ENCODE measurements around the gene TMEM141. TPM values are rescaled to one million over a fixed set of nuclear protein-coding genes. Genes with fewer than 3 reads are reported as not detected.

Gene TMEM141
- total and polyA plus RNA-seq, 2 of the 8 experiments (the other 6 are each of a cell fraction or from before 2014, with no cell fraction given): 51.1 to 137 TPM

DNA sequence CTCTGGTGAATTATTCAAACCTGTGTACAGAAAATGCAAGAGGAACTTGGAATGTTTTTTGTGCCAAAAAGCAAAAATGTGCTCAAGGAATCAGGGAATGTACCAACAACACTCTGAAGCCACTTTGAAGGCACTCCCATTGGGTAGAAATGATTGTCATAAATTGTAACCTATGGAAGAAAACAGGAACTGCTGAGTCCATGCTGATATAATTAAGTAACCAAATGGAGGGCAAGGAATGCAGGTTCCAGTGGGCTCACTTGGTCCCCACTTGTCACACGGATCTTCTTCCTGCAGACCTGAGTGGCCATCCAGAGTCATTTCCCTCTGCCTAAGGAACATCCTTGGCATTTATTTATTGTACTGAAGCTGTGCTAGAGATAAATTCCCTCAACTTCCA lies 39.9 kb upstream of the TMEM141 start:
- Histone ChIP-seq H2BK5ac (ENCODE audit: low read depth, low read length) (no peak overlapping the region), H3K23ac (ENCODE audit: insufficient read length) (no peak overlapping the region), H2BK12ac (ENCODE audit: low read depth, low read length) (no peak overlapping the region), H3K27ac (ENCODE audit: low read depth, low read length) (no peak overlapping the region), H3K56ac (replicated peaks; ENCODE audit: insufficient read length, low read depth, low read length) (no peak overlapping the region), H3K79me1 (ENCODE audit: low read depth, low read length) (no peaks in the 10 kb centered on the region), H3K4me3 (ENCODE audit: extremely low read depth in 1 of 4, insufficient read depth in 2 of 4, low read depth in 3 of 4, low read length in 4 of 4) (no peak overlapping the region), H2AK5ac (ENCODE audit: low read depth, low read length) (no peak overlapping the region), H4K5ac (ENCODE audit: insufficient read length, low read depth, low read length) (no peak overlapping the region), H3K9me3 (ENCODE audit: insufficient read depth in 2 of 2, low read depth in 1 of 2, low read length in 1 of 2) (peaks cover 3 to 11% of the 10 kb centered on the region in 2 experiments; a peak in 1 of 4 replicates), H3K9ac (replicated peaks in 1 of 4; ENCODE audit: extremely low read depth in 1 of 4, low read depth in 3 of 4, low read length in 3 of 4) (no peak overlapping the region), H2BK120ac (replicated peaks; ENCODE audit: low read depth, low read length) (no peak overlapping the region), H3K36me3 (ENCODE audit: control insufficient read depth in 2 of 4, insufficient read depth in 4 of 4, low read length in 3 of 4) (no peaks in the 10 kb centered on the region), H4K20me1 (replicated peaks in 1 of 2; ENCODE audit: control insufficient read depth in 1 of 2, insufficient read depth in 2 of 2, low read length in 2 of 2) (no peaks in the 10 kb centered on the region), H3K18ac (ENCODE audit: extremely low read depth, low read length) (no peak overlapping the region), H3K79me2 (ENCODE audit: control insufficient read depth in 1 of 2, insufficient read depth in 2 of 2, low read length in 2 of 2) (no peaks in the 10 kb centered on the region), H3K27me3 (replicated peaks in 1 of 4; ENCODE audit: control insufficient read depth in 3 of 4, extremely low read depth in 1 of 4, insufficient read depth in 3 of 4, low read length in 3 of 4) (no peaks in the 10 kb centered on the region), H3K4ac (replicated peaks; ENCODE audit: insufficient read length, low read depth, low read length) (no peak overlapping the region), H3K14ac (ENCODE audit: insufficient read length) (no peak overlapping the region), H4K8ac (ENCODE audit: extremely low read depth, insufficient read depth, low read length) (no peak overlapping the region), H3K23me2 (ENCODE audit: low read depth, low read length) (no peaks in the 10 kb centered on the region; the same call in 1 of the 2 replicates), H3K4me2 (ENCODE audit: insufficient read depth in 1 of 2, low read depth in 2 of 2, low read length in 2 of 2) (no peak overlapping the region), H2BK15ac (ENCODE audit: low read length) (no peak overlapping the region), H2BK20ac (ENCODE audit: low read length) (no peak overlapping the region), H4K91ac (replicated peaks; ENCODE audit: insufficient read length, low read length) (no peak overlapping the region), H2AFZ (ENCODE audit: low read length) (no peak overlapping the region), H3K4me1 (replicated peaks in 1 of 4; ENCODE audit: control insufficient read depth in 3 of 4, insufficient read depth in 4 of 4, low read length in 3 of 4) (peaks cover 0 to 2% (median 0%) of the 10 kb centered on the region in 4 experiments; a peak in 2 of 7 replicates)
- FAIRE-seq: no peak
- CTCF ChIA-PET (ENCODE audit: partially characterized antibody): interaction anchor here (0.9 to 2.1 kb wide), 6 partner anchors 9 to 278 kb away, joined by 3 to 4 read pairs (median 4); partner anchors contain the start of gene AJM1
- 89% methylated on average over 1 of the region's 1 CpG; no CpG with 5 or more reads in 1 of the 2 experiments for WGBS, 2 experiments (ENCODE audit: extremely low coverage in 1 of 2, insufficient coverage in 1 of 2, insufficient read length in 1 of 2, insufficient replicate concordance in 2 of 2, low coverage in 1 of 2, low lambda C conversion rate in 2 of 2, missing lambda C conversion rate in 1 of 2)
- DNase-seq (ENCODE audit: low read depth in 1 of 2, low spot score in 2 of 2): no peak
- POLR2A ChIA-PET (ENCODE audit: partially characterized antibody): interaction anchor here (0.9 kb wide), 1 partner anchor 22 kb away, joined by 3 read pairs; no protein-coding TSS in a partner anchor
- TF ChIP-seq KDM5A (IDR thresholded peaks at IDR 0.05; ENCODE audit: low read length): no peak
- TF ChIP-seq FOSL1 (IDR thresholded peaks at IDR 0.05; ENCODE audit: insufficient read depth, low read depth, low read length): no peak
- no peak for TF ChIP-seq CBX5 (IDR thresholded peaks at IDR 0.05; ENCODE audit: low read depth, low read length)
- no peak for TF ChIP-seq RBBP5 (IDR thresholded peaks at IDR 0.05; ENCODE audit: borderline replicate concordance, low read depth, low read length)
- TF ChIP-seq POLR2AphosphoS5 (IDR thresholded peaks at IDR 0.05; ENCODE audit: low read depth, low read length): no peak
- no peak for TF ChIP-seq BACH1 (IDR thresholded peaks at IDR 0.05; ENCODE audit: low read length)
- TF ChIP-seq TEAD4 (IDR thresholded peaks at IDR 0.05; ENCODE audit: low read depth, low read length): no peak
- TF ChIP-seq TAF1 (IDR thresholded peaks at IDR 0.05; ENCODE audit: low read depth, low read length): no peak
- no peak for TF ChIP-seq ZNF274 (IDR thresholded peaks at IDR 0.05; ENCODE audit: borderline replicate concordance, extremely low read depth, low read length)
- TF ChIP-seq, protein P1, sequence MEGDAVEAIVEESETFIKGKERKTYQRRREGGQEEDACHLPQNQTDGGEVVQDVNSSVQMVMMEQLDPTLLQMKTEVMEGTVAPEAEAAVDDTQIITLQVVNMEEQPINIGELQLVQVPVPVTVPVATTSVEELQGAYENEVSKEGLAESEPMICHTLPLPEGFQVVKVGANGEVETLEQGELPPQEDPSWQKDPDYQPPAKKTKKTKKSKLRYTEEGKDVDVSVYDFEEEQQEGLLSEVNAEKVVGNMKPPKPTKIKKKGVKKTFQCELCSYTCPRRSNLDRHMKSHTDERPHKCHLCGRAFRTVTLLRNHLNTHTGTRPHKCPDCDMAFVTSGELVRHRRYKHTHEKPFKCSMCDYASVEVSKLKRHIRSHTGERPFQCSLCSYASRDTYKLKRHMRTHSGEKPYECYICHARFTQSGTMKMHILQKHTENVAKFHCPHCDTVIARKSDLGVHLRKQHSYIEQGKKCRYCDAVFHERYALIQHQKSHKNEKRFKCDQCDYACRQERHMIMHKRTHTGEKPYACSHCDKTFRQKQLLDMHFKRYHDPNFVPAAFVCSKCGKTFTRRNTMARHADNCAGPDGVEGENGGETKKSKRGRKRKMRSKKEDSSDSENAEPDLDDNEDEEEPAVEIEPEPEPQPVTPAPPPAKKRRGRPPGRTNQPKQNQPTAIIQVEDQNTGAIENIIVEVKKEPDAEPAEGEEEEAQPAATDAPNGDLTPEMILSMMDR (IDR thresholded peaks at IDR 0.05; ENCODE audit: control extremely low read depth in 1 of 3, insufficient read depth in 1 of 3, low read depth in 1 of 3, low read length in 3 of 3): no peak
- no peak for TF ChIP-seq CREB1 (IDR thresholded peaks at IDR 0.05)
- TF ChIP-seq KDM1A (IDR thresholded peaks at IDR 0.05; ENCODE audit: borderline replicate concordance, low read length): no peak
- no peak for TF ChIP-seq SIX5 (IDR thresholded peaks at IDR 0.05; ENCODE audit: low read depth, low read length)

Measured in H1 (cell line).